ENCODE results near the gene PNMA1. TPM values are rescaled to one million over a fixed set of nuclear protein-coding genes. Genes with fewer than 3 reads are reported as not detected.
A peak's percentile ranks its signal among the peaks of the same experiment; 100 is the strongest.

PNMA1 gene
- total and polyA plus RNA-seq, 9 of the 15 experiments (the other 6 are each of a cell fraction or from before 2014, with no cell fraction given), result 1.7 to 26.4 (median 8.7) TPM

- TF ChIP-seq ZNF609 (CRISPR knock-in tag; IDR thresholded peaks at IDR 0.05; ENCODE audit: borderline replicate concordance), result no peak
- no peak; a peak in 1 of 6 replicates for TF ChIP-seq CTCF (IDR thresholded peaks at IDR 0.05 in 2 of 3, conservative IDR thresholded peaks at IDR 0.05 in 1 of 3; ENCODE audit: insufficient read depth in 2 of 3, low read depth in 1 of 3, low read length in 3 of 3)
- TF ChIP-seq CBX5 (IDR thresholded peaks at IDR 0.05; ENCODE audit: borderline replicate concordance, low read depth), result no peak
- no peak for TF ChIP-seq SMAD3 (CRISPR knock-in tag; conservative IDR thresholded peaks at IDR 0.05)
- TF ChIP-seq USF2 (CRISPR knock-in tag; IDR thresholded peaks at IDR 0.05), result no peak
- no peak for TF ChIP-seq ARNT (IDR thresholded peaks at IDR 0.05)
- TF ChIP-seq BMI1 (IDR thresholded peaks at IDR 0.05; ENCODE audit: low read length), result no peak
- TF ChIP-seq ZNF444 (CRISPR knock-in tag; IDR thresholded peaks at IDR 0.05), result no peak
- TF ChIP-seq POLR3A (IDR thresholded peaks at IDR 0.05; ENCODE audit: borderline replicate concordance, extremely low read depth, insufficient read depth, insufficient read length), result no peak
- peak; percentile 74 for TF ChIP-seq NEUROD1 (IDR thresholded peaks at IDR 0.05; ENCODE audit: borderline replicate concordance, low read depth, low read length, partially characterized antibody)
- no peak for TF ChIP-seq ZKSCAN8 (CRISPR knock-in tag; IDR thresholded peaks at IDR 0.05)
- TF ChIP-seq ZBTB2 (IDR thresholded peaks at IDR 0.05), result no peak
- TF ChIP-seq MEF2D (tag; conservative IDR thresholded peaks at IDR 0.05; ENCODE audit: low read depth), result no peak
- no peak for TF ChIP-seq NCOA1 (IDR thresholded peaks at IDR 0.05; ENCODE audit: low read depth)
- no peak for TF ChIP-seq CBX2 (IDR thresholded peaks at IDR 0.05; ENCODE audit: insufficient read depth, low read length, poor library complexity, severe bottlenecking)
- TF ChIP-seq E2F3 (CRISPR knock-in tag; IDR thresholded peaks at IDR 0.05), result no peak
Observed at GRCh38 chr14:73759714-73760597, 45.8 kb upstream of the PNMA1 start (continued).
